Heart right ventricle (tissue), 16 donors: Measurements from ENCODE around the gene MAML2. TPM values are rescaled to one million over a fixed set of nuclear protein-coding genes. Genes with fewer than 3 reads are reported as not detected.

Experiments used
- ATAC-seq, 8 donors: fragments of 200-7000 bp; cut with Tn5 transposase; one replicate each; pipeline ENCODE4 v1.9.1; 2020; ENCODE audit warnings: mild to moderate bottlenecking in 8 of 8, moderate library complexity in 8 of 8, moderate number of reproducible peaks in 1 of 8
- DNase-seq, 2 donors: peaks; one replicate each; pipeline ENCODE4 v3.0.0-alpha.2; 2020
- H3K27ac ChIP-seq, 10 donors: fragments of 200-600 bp; sonication (generic) in 2 of 10; one replicate each; pipeline versions ENCODE4 v1.5.0 to v1.8.0; 2020 to 2022; ENCODE audit warnings: mild to moderate bottlenecking in 3 of 10
- H3K27me3 ChIP-seq, 7 donors: fragments of 200-600 bp; one replicate each; pipeline ENCODE4 v1.8.0; 2021 to 2022; ENCODE audit warnings: mild to moderate bottlenecking in 2 of 7
- H3K36me3 ChIP-seq, 9 donors: fragments of 200-600 bp; sonication (generic) in 1 of 9; one replicate each; pipeline versions ENCODE4 v1.5.0 to v1.8.0; 2020 to 2022; ENCODE audit warnings: mild to moderate bottlenecking in 2 of 9
- H3K4me1 ChIP-seq, 9 donors: fragments of 200-600 bp; sonication (generic) in 1 of 9; one replicate each; pipeline versions ENCODE4 v1.5.0 to v1.8.0; 2020 to 2022; ENCODE audit warnings: mild to moderate bottlenecking in 4 of 9
- H3K4me3 ChIP-seq, 10 donors: fragments of 200-600 bp; sonication (generic) in 2 of 10; one replicate each; pipeline versions ENCODE4 v1.5.0 to v1.8.0; 2020 to 2022; ENCODE audit warnings: mild to moderate bottlenecking in 7 of 10, moderate library complexity in 2 of 10
- H3K9me3 ChIP-seq, 11 donors: fragments of 200-600 bp in 10 of 11; sonication (generic) in 2 of 11; one replicate each; pipeline versions ENCODE4 v1.5.0 to v1.8.0; 2013 to 2022; ENCODE audit warnings: mild to moderate bottlenecking in 2 of 11, control low read depth in 1 of 11, moderate library complexity in 1 of 11
- WGBS, 2 donors: extraction: QIAGEN DNeasy Blood & Tissue Kit; methylation state at CpG; one replicate each; pipeline ENCODE4 v1.1.7; 2013; ENCODE audit warnings: inconsistent platforms in 1 of 2; 5-methylcytosine and 5-hydroxymethylcytosine counted together
- intact Hi-C, 10 donors: fragments of 100-400 bp; cut with DNase I; formaldehyde crosslinking; loops; one replicate each; pipeline versions ENCODE4 v1.11.1 to v1.14.2; 2022
- polyA plus RNA-seq, 2 donors: library from polyadenylated mRNA; stranded (reverse); fragments of 200-250 nt; gene quantifications; one replicate each; pipeline ENCODE4 v1.2.3, GENCODE V29; 2013
- total RNA-seq, 10 donors: library from RNA; stranded (reverse); fragmentation: NEBNext Ultra II Directional in 3 of 10; extraction: Animal tissue kit (Norgen Biotek cat#: 25700) in 3 of 10; gene quantifications; one replicate each; pipeline versions ENCODE4 v1.2.1 to v1.2.4, GENCODE V29; 2021 to 2023
- TF ChIP-seq, protein P1 (sequence below), 9 donors: fragments of 200-600 bp; sonication (generic) in 2 of 9; IDR thresholded peaks; one replicate each; pipeline versions ENCODE4 v1.5.0 to v1.8.0; 2021 to 2022; ENCODE audit warnings: antibody characterized with exemption in 9 of 9, mild to moderate bottlenecking in 5 of 9, moderate library complexity in 1 of 9
- donor health status: Arrhythmogenic right ventricular cardiomyopathy.
- donor health status: ischemic (EF 13 %, LVEDD 7.1; RV severe dilation, severe dysfunction).
- donor health status: healthy with polysubstance abuse.
- donor health status: DM: no; HTN: yes; CAD: no.
- donor health status: DM: no; HTN: no; CAD: no.
- donor health status: ischemic (EF 25% LVEDD 6.9; RV normal size, moderate dysfunction).
- donor health status: ischemic (EF 25% LVEDD 5.7; RV mildly dilated, moderate dysfunction).
- donor health status: healthy.
- donor health status: DM: yes; HTN: yes; CAD: no.
- donor health status: Ischemic cardiomyopathy.
- donor health status: ischemic (EF 35%, LVEDD 5.7; RV mildly dilated, moderate dysfunction).
- donor health status: nonischemic (EF 11% LVEDD 7.7; RV severe dilation, severe dysfunction).
- donor health status: DM: yes; HTN: yes; CAD: no.
- donor health status: PGD.
- donor health status: ischemic (EF 29% LVEDD 5.4; RV normal size, mild dysfunction).
- donor health status: nonischemic (EF 23%, LVEDD 6.1; RV moderate dilation, normal function).

The MAML2 gene
- total and polyA plus RNA-seq, 12 donors = 1.3 to 6.1 (median 4.1) TPM

DNA sequence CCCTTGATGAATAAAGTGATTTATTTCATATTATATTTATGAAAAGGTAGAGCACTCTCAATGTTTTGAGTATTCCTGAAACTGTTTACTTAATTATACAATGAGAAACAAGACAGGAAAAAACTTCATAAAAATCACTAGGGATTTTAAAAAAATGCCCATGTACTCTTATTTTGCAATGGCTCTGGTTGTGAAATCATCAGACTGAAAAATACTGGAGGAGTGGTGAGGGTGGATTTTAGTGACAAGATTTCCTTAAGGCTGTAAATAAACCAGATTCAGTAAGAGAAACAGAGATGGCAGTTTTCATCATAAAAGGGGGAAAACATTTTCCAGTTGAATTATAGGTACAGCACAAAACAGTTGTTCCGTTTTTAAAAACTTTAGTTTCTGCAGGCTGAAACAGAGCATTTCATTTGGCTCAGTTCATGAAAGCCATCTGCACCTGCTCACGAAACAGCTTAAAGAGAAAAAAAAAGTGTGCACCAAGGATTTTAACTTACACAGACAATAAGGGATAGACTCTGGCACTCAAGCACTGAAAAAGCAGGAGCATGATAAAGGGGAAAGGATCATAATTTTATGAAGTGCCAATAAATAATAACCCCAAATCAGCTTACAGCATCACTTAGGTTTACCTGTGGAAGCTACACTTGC, 100.7 kb downstream of the MAML2 start:
- Histone ChIP-seq H3K36me3 (no peaks in the 10 kb centered on the region), H3K4me1 (peaks cover 0 to 42% (median 20%) of the 10 kb centered on the region in 9 donors), H3K4me3 (peak overlapping the region in 6 of 10 donors; percentile 39 to 60 (median 56)), H3K27ac (peak overlapping the region in 9 of 10 donors; percentile 64 to 90 (median 79)), H3K9me3 (no peaks in the 10 kb centered on the region), H3K27me3 (no peaks in the 10 kb centered on the region)
- 51 to 54% methylated on average over 2 of the region's 2 CpGs for WGBS, 2 donors
- ATAC-seq = no peak
- intact Hi-C loops = loop anchor here in 5 of 10 donors (2.0 to 10.0 kb wide), 4 partner anchors 92 to 188 kb away; partner anchors contain the start of gene MAML2 (in 3 of the 5)
- TF ChIP-seq, protein P1, sequence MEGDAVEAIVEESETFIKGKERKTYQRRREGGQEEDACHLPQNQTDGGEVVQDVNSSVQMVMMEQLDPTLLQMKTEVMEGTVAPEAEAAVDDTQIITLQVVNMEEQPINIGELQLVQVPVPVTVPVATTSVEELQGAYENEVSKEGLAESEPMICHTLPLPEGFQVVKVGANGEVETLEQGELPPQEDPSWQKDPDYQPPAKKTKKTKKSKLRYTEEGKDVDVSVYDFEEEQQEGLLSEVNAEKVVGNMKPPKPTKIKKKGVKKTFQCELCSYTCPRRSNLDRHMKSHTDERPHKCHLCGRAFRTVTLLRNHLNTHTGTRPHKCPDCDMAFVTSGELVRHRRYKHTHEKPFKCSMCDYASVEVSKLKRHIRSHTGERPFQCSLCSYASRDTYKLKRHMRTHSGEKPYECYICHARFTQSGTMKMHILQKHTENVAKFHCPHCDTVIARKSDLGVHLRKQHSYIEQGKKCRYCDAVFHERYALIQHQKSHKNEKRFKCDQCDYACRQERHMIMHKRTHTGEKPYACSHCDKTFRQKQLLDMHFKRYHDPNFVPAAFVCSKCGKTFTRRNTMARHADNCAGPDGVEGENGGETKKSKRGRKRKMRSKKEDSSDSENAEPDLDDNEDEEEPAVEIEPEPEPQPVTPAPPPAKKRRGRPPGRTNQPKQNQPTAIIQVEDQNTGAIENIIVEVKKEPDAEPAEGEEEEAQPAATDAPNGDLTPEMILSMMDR (IDR thresholded peaks at IDR 0.05) = no peak
- DNase-seq = no peak

DNA sequence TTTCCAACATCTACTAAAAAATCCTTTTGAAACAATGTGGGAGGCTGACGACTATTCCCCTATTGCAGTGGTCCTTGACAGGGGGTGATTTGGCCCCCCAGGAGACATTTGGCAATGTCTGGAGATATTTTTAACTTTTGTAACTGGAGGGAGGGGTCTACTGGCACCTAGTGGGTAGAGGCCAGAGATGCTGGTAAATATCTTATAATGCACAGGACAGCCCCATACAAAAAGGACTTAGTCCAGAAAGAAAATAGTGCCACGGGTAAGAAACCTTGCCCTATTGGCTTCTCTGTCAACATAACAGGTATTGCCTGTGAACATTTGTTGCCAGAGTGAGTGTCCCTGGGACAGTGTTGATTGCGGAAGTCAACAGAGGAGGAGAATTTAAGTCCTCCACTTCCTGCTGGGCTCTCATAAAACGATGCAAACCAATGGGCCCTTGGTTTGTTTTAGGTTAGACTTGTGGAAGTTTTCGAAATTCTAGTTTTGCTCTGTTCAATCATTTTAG, 101.6 kb downstream of the MAML2 start:
- WGBS, 2 donors = 68 to 73% methylated on average over 5 of the region's 5 CpGs

DNA sequence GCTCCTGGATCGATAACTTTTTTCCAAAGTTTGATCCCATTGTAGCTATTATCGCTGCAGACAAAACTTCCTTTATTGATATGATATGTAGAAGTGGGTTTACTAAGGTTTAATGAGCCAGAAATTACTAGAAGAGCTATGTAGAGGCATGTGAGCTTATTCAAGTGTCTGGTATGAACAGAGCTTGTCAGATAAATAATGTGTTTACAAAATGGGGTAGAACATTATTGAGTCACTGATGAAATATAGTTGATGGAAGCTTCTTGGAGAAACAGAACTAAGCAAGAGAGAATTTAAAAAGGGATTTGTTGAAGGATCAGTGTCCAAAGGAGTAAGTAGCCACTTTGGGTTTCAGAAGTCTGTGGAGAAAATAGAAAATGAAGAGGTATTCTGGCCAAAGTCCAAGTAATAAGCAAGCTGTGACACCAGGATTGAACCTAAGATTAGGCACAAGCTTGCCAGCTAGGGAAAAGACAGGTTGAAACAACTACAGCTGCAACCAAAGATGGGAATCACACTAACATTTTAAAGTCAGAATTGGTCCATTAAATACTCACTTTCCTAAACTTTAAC, 104.3 kb downstream of the MAML2 start:
- Histone ChIP-seq H3K9me3 (no peaks in the 10 kb centered on the region), H3K27me3 (no peaks in the 10 kb centered on the region), H3K36me3 (no peaks in the 10 kb centered on the region), H3K4me3 (no peak overlapping the region), H3K27ac (no peak overlapping the region), H3K4me1 (peaks cover 0 to 46% (median 20%) of the 10 kb centered on the region in 9 donors)
- WGBS, 2 donors = 84 to 88% methylated on average over 2 of the region's 2 CpGs
- no peak for ATAC-seq
- intact Hi-C loops = no loop called here
- TF ChIP-seq, protein P1 (IDR thresholded peaks at IDR 0.05) = no peak
- DNase-seq = no peak

More for the DNA sequence above, 101.6 kb downstream of the MAML2 start:
- DNase-seq = no peak
- TF ChIP-seq, protein P1 (IDR thresholded peaks at IDR 0.05) = peak in 1 of 9 donors; percentile 9
- H3K27ac ChIP-seq = peak overlapping the region in 2 of 10 donors; percentile 16 to 90
- no peaks in the 10 kb centered on the region for H3K36me3 ChIP-seq
- intact Hi-C loops = loop anchor here in 4 of 10 donors (5.0 to 10.0 kb wide), 3 partner anchors 93 to 187 kb away; partner anchors contain the start of gene MAML2 (in 2 of the 4)
- no peaks in the 10 kb centered on the region for H3K9me3 ChIP-seq
- peaks cover 0 to 38% (median 20%) of the 10 kb centered on the region in 9 donors for H3K4me1 ChIP-seq
- H3K4me3 ChIP-seq = no peak overlapping the region
- H3K27me3 ChIP-seq = no peaks in the 10 kb centered on the region
- no peak for ATAC-seq

DNA sequence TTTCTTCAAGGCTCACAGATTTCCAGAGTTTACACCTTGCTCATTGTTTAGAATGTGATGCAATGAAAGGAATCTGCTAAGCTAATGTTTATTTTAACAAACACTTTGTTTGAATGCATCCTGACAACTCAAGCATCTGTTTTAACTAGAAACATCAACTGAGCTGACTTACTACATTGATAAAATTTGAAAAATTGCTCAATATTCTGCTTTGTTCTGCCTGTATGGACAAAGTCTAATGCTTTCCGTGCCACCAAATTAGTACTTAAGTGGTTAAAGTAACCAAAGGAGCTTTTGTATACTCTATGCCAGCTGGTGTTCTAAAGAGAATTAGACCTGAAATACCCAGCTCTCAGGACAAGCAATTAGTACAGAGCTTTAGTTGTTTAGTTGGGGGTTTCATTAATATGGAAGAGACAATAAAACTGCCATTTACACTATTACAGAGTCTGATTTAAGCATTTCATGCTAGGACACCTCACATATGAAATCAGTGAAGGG, 105.2 kb downstream of the MAML2 start:
- TF ChIP-seq, protein P1 (IDR thresholded peaks at IDR 0.05) = no peak
- Histone ChIP-seq H3K9me3 (no peaks in the 10 kb centered on the region), H3K4me1 (peaks cover 0 to 43% (median 19%) of the 10 kb centered on the region in 9 donors), H3K36me3 (no peaks in the 10 kb centered on the region), H3K27me3 (no peaks in the 10 kb centered on the region), H3K4me3 (no peak overlapping the region), H3K27ac (no peak overlapping the region)
- ATAC-seq (no peak), DNase-seq (no peak)
- 52 to 83% methylated on average over 1 of the region's 1 CpG for WGBS, 2 donors
- intact Hi-C loops = no loop called here
